ENCODE data around the gene MMAB. TPM values are rescaled to one million over a fixed set of nuclear protein-coding genes. Genes with fewer than 3 reads are reported as not detected.

Gene MMAB
- polyA plus RNA-seq, 6 donors from 2014 or later: 24.0 to 39.5 (median 36.0) TPM

DNA sequence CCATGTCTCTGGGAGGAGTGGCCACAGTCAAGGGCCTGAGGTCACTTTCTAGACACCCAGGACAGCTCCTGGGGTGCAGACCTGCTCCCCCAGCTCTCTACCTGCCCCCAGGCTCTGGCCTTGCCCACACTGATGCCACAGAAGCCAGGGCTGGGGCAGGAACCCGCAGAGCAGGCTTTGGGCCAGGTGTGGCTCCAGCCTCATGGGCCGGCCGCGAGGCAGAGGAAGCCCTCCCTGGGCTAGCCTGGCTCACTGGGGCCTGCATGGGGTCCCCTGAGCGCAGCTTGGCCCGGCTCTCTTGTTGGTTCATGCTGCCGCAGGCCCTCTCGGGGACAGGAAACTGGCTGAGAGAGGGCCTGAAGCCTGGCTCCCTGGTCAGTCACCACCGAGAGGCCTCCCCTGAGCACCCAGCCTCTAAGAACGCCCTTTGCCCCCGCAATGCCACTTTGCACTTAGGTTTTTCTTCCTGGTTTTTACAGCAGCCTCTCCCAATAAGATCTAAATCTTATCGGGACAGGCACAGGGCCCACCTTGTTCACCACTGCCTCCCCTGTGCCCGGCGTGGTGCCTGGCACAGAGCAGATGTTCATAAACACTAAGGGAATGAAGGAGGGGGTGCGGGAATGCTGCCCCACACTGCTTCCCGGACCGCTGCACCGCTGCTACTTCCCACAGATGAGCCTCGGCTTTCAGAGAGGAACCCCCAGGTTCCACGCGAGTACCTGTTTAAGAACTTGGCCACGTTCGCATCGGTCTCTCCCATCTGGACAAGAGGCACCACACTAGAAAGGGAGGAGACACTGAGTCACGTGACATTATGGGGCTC is 14.7 kb downstream of the MMAB start:
- Mint-ChIP-seq H3K36me3 (peaks cover 8 to 12% of the 10 kb centered on the region in 2 donors), H3K4me3 (no peak overlapping the region), H3K9me3 (peaks cover 0 to 6% (median 4%) of the 10 kb centered on the region in 7 donors), H3K27ac (no peak overlapping the region), H3K27me3 (no peaks in the 10 kb centered on the region), H3K4me1 (peaks cover 0 to 7% (median 0%) of the 10 kb centered on the region in 3 donors)
- DNase-seq (no peak), ATAC-seq (ENCODE audit: low read depth in 2 of 2) (no peak)

DNA sequence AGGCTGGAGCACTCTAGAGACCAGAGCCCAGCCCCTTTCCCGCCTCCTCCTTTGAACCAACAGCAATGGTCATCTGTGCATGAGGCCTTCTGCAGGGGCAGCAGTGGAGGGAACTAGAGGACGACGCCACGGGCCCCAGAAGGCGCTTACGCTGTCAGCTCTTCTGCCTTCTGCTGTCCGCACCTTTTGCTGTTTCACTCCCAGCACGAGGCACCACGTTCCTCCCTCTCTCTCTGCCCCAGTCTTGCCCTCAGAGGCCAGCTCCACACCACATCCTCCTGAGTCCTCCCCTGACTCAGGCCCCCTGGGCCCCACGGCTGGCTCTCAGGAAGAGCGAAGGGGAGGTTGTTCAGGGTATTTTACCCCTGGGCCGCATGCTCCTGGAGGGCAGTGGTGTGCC is 15.5 kb downstream of the MMAB start:
- H3K27ac Mint-ChIP-seq: no peak overlapping the region
- peaks cover 0 to 6% (median 4%) of the 10 kb centered on the region in 7 donors for H3K9me3 Mint-ChIP-seq
- DNase-seq: no peak
- ATAC-seq (ENCODE audit: low read depth in 2 of 2): no peak
- peaks cover 8 to 11% of the 10 kb centered on the region in 2 donors for H3K36me3 Mint-ChIP-seq
- H3K4me3 Mint-ChIP-seq: no peak overlapping the region
- peaks cover 0 to 7% (median 0%) of the 10 kb centered on the region in 3 donors for H3K4me1 Mint-ChIP-seq
- H3K27me3 Mint-ChIP-seq: no peaks in the 10 kb centered on the region

DNA sequence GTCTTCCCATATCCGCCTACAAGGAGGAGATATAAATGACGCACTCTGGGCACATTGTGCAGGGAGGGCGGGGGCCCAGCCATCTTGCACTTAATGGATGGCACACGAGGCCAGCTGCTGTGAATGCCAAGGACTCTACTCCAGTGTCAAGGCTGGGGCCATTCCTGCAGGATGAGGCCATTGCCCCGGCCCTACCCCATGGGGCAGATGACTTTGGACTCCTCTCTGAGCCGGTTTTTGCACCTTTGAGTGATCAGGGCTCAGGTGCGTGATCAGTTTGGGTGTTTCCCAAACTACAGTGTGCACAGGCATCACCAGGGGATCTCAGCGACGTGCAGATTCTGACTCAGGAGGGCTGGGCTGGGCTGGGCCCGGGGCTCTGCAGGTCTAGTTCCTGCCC is 16.1 kb downstream of the MMAB start:
- Mint-ChIP-seq H3K36me3 (peaks cover 3 to 5% of the 10 kb centered on the region in 2 donors), H3K4me3 (no peak overlapping the region), H3K27me3 (peaks cover 0 to 5% (median 0%) of the 10 kb centered on the region in 3 donors), H3K9me3 (peaks cover 0 to 4% (median 1%) of the 10 kb centered on the region in 7 donors), H3K27ac (no peak overlapping the region), H3K4me1 (peaks cover 0 to 7% (median 0%) of the 10 kb centered on the region in 3 donors)
- ATAC-seq (ENCODE audit: low read depth in 2 of 2): no peak
- no peak for DNase-seq

DNA sequence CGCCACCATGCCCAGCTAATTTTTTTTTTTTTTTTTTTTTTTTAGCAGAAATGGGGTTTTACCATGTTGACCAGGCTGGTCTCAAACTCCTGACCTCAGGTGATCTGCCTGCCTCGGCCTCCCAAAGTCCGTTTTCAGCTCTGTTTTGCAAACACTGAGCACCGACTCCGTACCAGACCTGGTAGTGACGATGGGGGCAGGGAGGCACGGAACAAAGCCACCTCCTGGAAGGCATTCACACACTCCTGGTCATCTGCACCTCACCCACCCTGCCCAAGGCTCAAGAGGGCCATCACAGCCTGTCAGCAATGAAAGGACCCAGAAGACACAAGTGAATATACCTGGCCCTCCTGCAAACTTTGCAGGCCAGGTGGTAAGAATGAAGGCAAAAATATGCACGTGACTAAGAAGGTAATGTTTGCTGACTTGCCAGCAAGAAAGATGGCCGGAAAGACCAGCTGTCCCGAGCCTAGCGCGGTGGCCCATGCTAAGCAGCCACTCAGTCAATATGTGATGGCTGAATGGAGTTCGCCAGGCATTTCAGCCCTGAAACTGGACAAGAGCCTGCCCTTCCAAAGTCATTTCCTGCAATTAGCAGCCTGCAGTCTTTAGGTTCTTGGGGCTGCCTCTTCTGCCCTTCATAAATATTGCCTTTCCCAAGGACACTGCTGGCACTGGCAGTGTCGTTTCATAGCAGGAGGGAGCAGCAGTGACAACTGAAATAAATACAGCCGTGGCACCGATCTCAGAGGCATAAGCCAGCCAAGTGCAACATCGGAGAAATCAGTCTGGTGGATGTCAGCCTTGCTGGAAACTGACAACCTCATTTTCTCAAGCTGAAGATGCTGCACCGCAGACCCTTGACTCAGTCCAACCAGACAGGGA is 17.6 kb downstream of the MMAB start:
- Mint-ChIP-seq H3K36me3 (no peaks in the 10 kb centered on the region), H3K9me3 (no peaks in the 10 kb centered on the region), H3K27me3 (peaks cover 0 to 5% (median 0%) of the 10 kb centered on the region in 3 donors), H3K4me3 (no peak overlapping the region), H3K27ac (no peak overlapping the region), H3K4me1 (peaks cover 0 to 7% (median 0%) of the 10 kb centered on the region in 3 donors)
- ATAC-seq (ENCODE audit: low read depth in 2 of 2) (no peak), DNase-seq (no peak)

DNA sequence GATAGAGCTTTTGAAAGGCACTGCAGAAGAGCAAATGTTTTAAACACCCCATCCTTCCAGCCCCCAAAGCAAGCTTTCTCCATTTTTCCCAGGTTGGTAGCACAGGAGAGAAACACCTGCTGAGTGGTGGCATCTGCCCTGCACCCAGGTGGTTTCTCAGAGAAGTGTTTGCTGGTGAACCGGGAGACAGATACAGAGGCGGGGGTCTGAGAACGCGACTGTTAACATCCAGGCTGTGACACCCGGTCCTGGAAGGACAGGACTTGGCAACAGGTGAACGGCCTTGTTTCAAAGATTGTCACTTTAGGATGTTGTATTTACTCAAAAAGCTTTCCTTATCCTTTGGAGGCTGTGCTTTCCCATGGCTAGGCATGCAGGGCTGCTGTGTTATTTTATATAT is 18.5 kb downstream of the MMAB start:
- Mint-ChIP-seq H3K9me3 (no peaks in the 10 kb centered on the region), H3K4me1 (peaks cover 0 to 7% (median 0%) of the 10 kb centered on the region in 3 donors), H3K36me3 (no peaks in the 10 kb centered on the region), H3K4me3 (no peak overlapping the region), H3K27ac (no peak overlapping the region), H3K27me3 (peaks cover 0 to 11% (median 3%) of the 10 kb centered on the region in 3 donors)
- ATAC-seq (ENCODE audit: low read depth in 2 of 2) (no peak), DNase-seq (no peak)

- no peak for DNase-seq
- Mint-ChIP-seq H3K9me3 (no peaks in the 10 kb centered on the region), H3K4me3 (no peak overlapping the region), H3K27me3 (peaks cover 0 to 13% (median 9%) of the 10 kb centered on the region in 3 donors), H3K36me3 (no peaks in the 10 kb centered on the region), H3K4me1 (peaks cover 0 to 7% (median 0%) of the 10 kb centered on the region in 3 donors), H3K27ac (no peak overlapping the region)
- no peak for ATAC-seq (ENCODE audit: low read depth in 2 of 2)
These were observed 19.3 kb downstream of the MMAB start for GRCh38 chr12:109553906-109554500.

GRCh38 chr12:109553483-109553882 is 19.8 kb downstream of the MMAB start:
- no peak overlapping the region for H3K4me3 Mint-ChIP-seq
- no peaks in the 10 kb centered on the region for H3K36me3 Mint-ChIP-seq
- peaks cover 0 to 4% (median 0%) of the 10 kb centered on the region in 3 donors for H3K4me1 Mint-ChIP-seq
- DNase-seq (no peak), ATAC-seq (ENCODE audit: low read depth in 2 of 2) (no peak)
- H3K9me3 Mint-ChIP-seq: no peaks in the 10 kb centered on the region
- no peak overlapping the region for H3K27ac Mint-ChIP-seq
- H3K27me3 Mint-ChIP-seq: peaks cover 3 to 19% (median 14%) of the 10 kb centered on the region in 3 donors

DNA sequence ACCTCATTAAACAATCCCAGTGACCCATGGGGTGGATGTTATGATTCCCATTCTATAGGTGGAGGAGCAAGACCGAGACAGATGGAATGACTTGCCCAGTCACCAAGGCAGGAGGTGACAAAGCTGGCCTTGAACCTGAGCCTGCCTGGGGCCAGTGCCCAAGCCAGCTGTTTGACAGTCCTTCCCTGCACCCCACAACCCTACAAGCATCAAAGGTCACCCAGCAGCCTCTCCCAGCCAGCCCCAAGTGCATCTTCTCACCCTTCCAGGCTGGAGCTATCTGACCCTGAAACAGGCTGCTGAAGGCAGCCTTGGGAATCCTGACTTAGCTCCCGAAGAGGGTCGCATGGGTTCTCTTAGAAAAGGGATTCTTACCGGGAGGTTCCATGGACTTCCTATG is 20.3 kb downstream of the MMAB start:
- Mint-ChIP-seq H3K9me3 (no peaks in the 10 kb centered on the region), H3K27me3 (peaks cover 4 to 24% (median 19%) of the 10 kb centered on the region in 3 donors), H3K4me1 (peaks cover 0 to 4% (median 0%) of the 10 kb centered on the region in 3 donors), H3K27ac (no peak overlapping the region), H3K36me3 (no peaks in the 10 kb centered on the region), H3K4me3 (no peak overlapping the region)
- DNase-seq (no peak), ATAC-seq (ENCODE audit: low read depth in 2 of 2) (no peak)

DNA sequence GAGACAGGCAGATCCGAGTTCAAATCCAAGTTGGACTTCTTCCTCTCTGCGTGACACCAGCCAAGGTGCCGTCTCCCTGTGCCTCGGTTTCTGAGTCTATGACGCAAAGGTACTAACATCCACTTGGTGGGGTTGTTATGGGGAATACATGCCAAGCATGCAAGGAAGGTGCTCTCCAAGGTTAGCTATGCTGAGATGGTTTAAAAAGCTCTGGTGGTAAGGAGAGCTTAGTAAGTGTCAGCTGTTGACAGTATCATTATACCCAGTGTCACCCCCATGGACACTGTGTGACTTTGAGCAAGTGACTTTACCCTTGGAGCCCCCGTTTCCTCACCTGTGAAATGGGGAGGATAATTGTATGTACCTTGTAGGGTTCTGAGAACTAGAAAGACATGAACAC is 22.2 kb downstream of the MMAB start:
- Mint-ChIP-seq H3K9me3 (no peaks in the 10 kb centered on the region), H3K4me1 (no peaks in the 10 kb centered on the region), H3K36me3 (no peaks in the 10 kb centered on the region), H3K27ac (no peak overlapping the region), H3K4me3 (no peak overlapping the region), H3K27me3 (peaks cover 12 to 42% (median 34%) of the 10 kb centered on the region in 3 donors)
- DNase-seq: no peak
- ATAC-seq (ENCODE audit: low read depth in 2 of 2): no peak

GRCh38 chr12:109550281-109550680 is 23.0 kb downstream of the MMAB start:
- Mint-ChIP-seq H3K4me3 (no peak overlapping the region), H3K36me3 (no peaks in the 10 kb centered on the region), H3K4me1 (peaks cover 0 to 1% (median 0%) of the 10 kb centered on the region in 3 donors), H3K9me3 (no peaks in the 10 kb centered on the region), H3K27me3 (peaks cover 12 to 42% (median 34%) of the 10 kb centered on the region in 3 donors), H3K27ac (no peak overlapping the region)
- ATAC-seq (ENCODE audit: low read depth in 2 of 2) (no peak), DNase-seq (no peak)

GRCh38 chr12:109549613-109550270 is 23.6 kb downstream of the MMAB start:
- Mint-ChIP-seq H3K4me3 (no peak overlapping the region), H3K36me3 (no peaks in the 10 kb centered on the region), H3K4me1 (peaks cover 0 to 5% (median 0%) of the 10 kb centered on the region in 3 donors), H3K9me3 (no peaks in the 10 kb centered on the region), H3K27me3 (peaks cover 12 to 42% (median 34%) of the 10 kb centered on the region in 3 donors), H3K27ac (no peak overlapping the region)
- no peak for DNase-seq
- ATAC-seq (ENCODE audit: low read depth in 2 of 2): no peak

- Mint-ChIP-seq H3K27ac (no peak overlapping the region), H3K4me1 (peaks cover 0 to 5% (median 0%) of the 10 kb centered on the region in 3 donors)
These were observed 25.0 kb downstream of the MMAB start for GRCh38 chr12:109548258-109548657.

GRCh38 chr12:109547286-109547685 is 26.0 kb downstream of the MMAB start:
- Mint-ChIP-seq H3K9me3 (no peaks in the 10 kb centered on the region), H3K27ac (no peak overlapping the region), H3K27me3 (peaks cover 12 to 39% (median 34%) of the 10 kb centered on the region in 3 donors), H3K4me1 (peaks cover 0 to 5% (median 0%) of the 10 kb centered on the region in 3 donors), H3K36me3 (no peaks in the 10 kb centered on the region), H3K4me3 (no peak overlapping the region)
- no peak for DNase-seq
- no peak for ATAC-seq (ENCODE audit: low read depth in 2 of 2)

More at GRCh38 chr12:109548258-109548657, 25.0 kb downstream of the MMAB start:
- DNase-seq (no peak), ATAC-seq (ENCODE audit: low read depth in 2 of 2) (no peak)
- H3K27me3 Mint-ChIP-seq: peaks cover 12 to 42% (median 34%) of the 10 kb centered on the region in 3 donors
- H3K36me3 Mint-ChIP-seq: no peaks in the 10 kb centered on the region
- H3K9me3 Mint-ChIP-seq: no peaks in the 10 kb centered on the region
- H3K4me3 Mint-ChIP-seq: no peak overlapping the region
